ENCODE measurements around the gene SS18L1.

GRCh38 chr20:62186887-62187866, 43.6 kb downstream of the SS18L1 start:
- no peak for TF ChIP-seq POLR2AphosphoS5 (IDR thresholded peaks at IDR 0.05; ENCODE audit: low read depth, low read length)
- TF ChIP-seq, protein P1, sequence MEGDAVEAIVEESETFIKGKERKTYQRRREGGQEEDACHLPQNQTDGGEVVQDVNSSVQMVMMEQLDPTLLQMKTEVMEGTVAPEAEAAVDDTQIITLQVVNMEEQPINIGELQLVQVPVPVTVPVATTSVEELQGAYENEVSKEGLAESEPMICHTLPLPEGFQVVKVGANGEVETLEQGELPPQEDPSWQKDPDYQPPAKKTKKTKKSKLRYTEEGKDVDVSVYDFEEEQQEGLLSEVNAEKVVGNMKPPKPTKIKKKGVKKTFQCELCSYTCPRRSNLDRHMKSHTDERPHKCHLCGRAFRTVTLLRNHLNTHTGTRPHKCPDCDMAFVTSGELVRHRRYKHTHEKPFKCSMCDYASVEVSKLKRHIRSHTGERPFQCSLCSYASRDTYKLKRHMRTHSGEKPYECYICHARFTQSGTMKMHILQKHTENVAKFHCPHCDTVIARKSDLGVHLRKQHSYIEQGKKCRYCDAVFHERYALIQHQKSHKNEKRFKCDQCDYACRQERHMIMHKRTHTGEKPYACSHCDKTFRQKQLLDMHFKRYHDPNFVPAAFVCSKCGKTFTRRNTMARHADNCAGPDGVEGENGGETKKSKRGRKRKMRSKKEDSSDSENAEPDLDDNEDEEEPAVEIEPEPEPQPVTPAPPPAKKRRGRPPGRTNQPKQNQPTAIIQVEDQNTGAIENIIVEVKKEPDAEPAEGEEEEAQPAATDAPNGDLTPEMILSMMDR (IDR thresholded peaks at IDR 0.05 in 2 of 3, conservative IDR thresholded peaks at IDR 0.05 in 1 of 3; ENCODE audit: borderline replicate concordance in 1 of 3, insufficient read depth in 1 of 3, low read depth in 2 of 3, low read length in 2 of 3) = no peak
- TF ChIP-seq POLR2A (IDR thresholded peaks at IDR 0.05; ENCODE audit: borderline replicate concordance, extremely low read depth, insufficient read depth, insufficient read length) = no peak
- TF ChIP-seq YY1 (IDR thresholded peaks at IDR 0.05; ENCODE audit: extremely low read depth, insufficient replicate concordance, low read depth, low read length) = no peak
- no peak for TF ChIP-seq SP1 (IDR thresholded peaks at IDR 0.05; ENCODE audit: low read depth)
- TF ChIP-seq CEBPB (IDR thresholded peaks at IDR 0.05; ENCODE audit: low read depth) = no peak
- TF ChIP-seq ZNF274 (IDR thresholded peaks at IDR 0.05; ENCODE audit: low read depth, low read length) = no peak
- TF ChIP-seq, protein P2, sequence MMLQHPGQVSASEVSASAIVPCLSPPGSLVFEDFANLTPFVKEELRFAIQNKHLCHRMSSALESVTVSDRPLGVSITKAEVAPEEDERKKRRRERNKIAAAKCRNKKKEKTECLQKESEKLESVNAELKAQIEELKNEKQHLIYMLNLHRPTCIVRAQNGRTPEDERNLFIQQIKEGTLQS (IDR thresholded peaks at IDR 0.05) = no peak
- TF ChIP-seq EZH2 (IDR thresholded peaks at IDR 0.05) = no peak
- no peak for TF ChIP-seq SIN3A (IDR thresholded peaks at IDR 0.05; ENCODE audit: low read depth)
- TF ChIP-seq RAD21 (IDR thresholded peaks at IDR 0.05; ENCODE audit: low read depth) = no peak
- TF ChIP-seq ELF1 (IDR thresholded peaks at IDR 0.05; ENCODE audit: borderline replicate concordance, low read depth) = no peak
- TF ChIP-seq REST (IDR thresholded peaks at IDR 0.05; ENCODE audit: low read depth) = no peak

Data from HCT116 (cell line).